WTC11 (cell line): Measurements from ENCODE around the gene ZNF669. TPM values are rescaled to one million over a fixed set of nuclear protein-coding genes. Genes with fewer than 3 reads are reported as not detected.

Experiments used
- ATAC-seq: fragments of 200-7000 bp; cut with Tn5 transposase; 2 replicates; pipeline ENCODE4 v1.10.0; 2021; ENCODE audit warnings: mild to moderate bottlenecking, moderate library complexity
- CTCF ChIA-PET: fragments of 300-600 bp; sonication (Branson Sonifier 250); formaldehyde crosslinking; loops from one replicate; lab custom pipeline; 2021; ENCODE audit warnings: antibody characterized with exemption; lab: Charles Lee
- POLR2A ChIA-PET: fragments of 350-600 bp; sonication (Branson Sonifier 250); formaldehyde crosslinking; loops from one replicate; lab custom pipeline; 2021; ENCODE audit warnings: antibody characterized with exemption; lab: Charles Lee
- DNase-seq: peaks from one replicate; pipeline ENCODE4 v3.0.0; 2021; ENCODE audit warnings: low spot score
- H3K27ac Mint-ChIP-seq: 2 replicates; pipeline ENCODE4 v1.8.0; 2021; ENCODE audit warnings: mixed read lengths
- H3K27me3 Mint-ChIP-seq: 2 replicates; pipeline ENCODE4 v1.8.0; 2021; ENCODE audit warnings: low read depth, mild to moderate bottlenecking, moderate library complexity, mixed read lengths
- H3K36me3 Mint-ChIP-seq: 2 replicates; pipeline ENCODE4 v1.8.0; 2021; ENCODE audit warnings: mixed read lengths
- H3K4me1 Mint-ChIP-seq: 2 replicates; pipeline ENCODE4 v1.8.0; 2022; ENCODE audit warnings: mixed read lengths
- H3K4me3 Mint-ChIP-seq: 2 replicates; pipeline ENCODE4 v1.8.0; 2021; ENCODE audit warnings: mild to moderate bottlenecking, moderate library complexity, mixed read lengths
- H3K9me3 Mint-ChIP-seq: 2 replicates; pipeline ENCODE4 v1.8.0; 2021; ENCODE audit warnings: mixed read lengths
- CBFB ChIP-seq: sonication (generic); formaldehyde crosslinking; IDR thresholded peaks from 2 replicates; pipeline ENCODE4 v1.8.1; 2022; ENCODE audit warnings: mild to moderate bottlenecking, low read depth, missing genetic modification reagents
- ETV6 ChIP-seq: sonication (generic); formaldehyde crosslinking; IDR thresholded peaks from 2 replicates; pipeline ENCODE4 v1.8.1; 2022; ENCODE audit warnings: mild to moderate bottlenecking, missing genetic modification reagents
- FOXP1 ChIP-seq: sonication (generic); formaldehyde crosslinking; IDR thresholded peaks from 2 replicates; pipeline ENCODE4 v1.8.0; 2022; ENCODE audit warnings: missing genetic modification reagents, mild to moderate bottlenecking, moderate library complexity, borderline replicate concordance
- IRF2 ChIP-seq: sonication (generic); formaldehyde crosslinking; IDR thresholded peaks from 2 replicates; pipeline ENCODE4 v1.8.0; 2022; ENCODE audit warnings: low read depth, missing genetic modification reagents, borderline replicate concordance
- JAZF1 ChIP-seq: fragments of 250-450 bp; sonication (Bioruptor Pico); IDR thresholded peaks from 2 replicates; pipeline ENCODE4 v1.9.0; 2021; ENCODE audit warnings: moderate library complexity, mild to moderate bottlenecking, inconsistent platforms
- NFE2L1 ChIP-seq: sonication (generic); formaldehyde crosslinking; IDR thresholded peaks from 2 replicates; pipeline ENCODE4 v1.8.1; 2023; ENCODE audit warnings: missing genetic modification reagents
- PRRX2 ChIP-seq: fragments of 250-450 bp; sonication (Bioruptor Pico); IDR thresholded peaks from 2 replicates; pipeline ENCODE4 v1.8.0; 2021; ENCODE audit warnings: mild to moderate bottlenecking
- SMAD3 ChIP-seq: sonication (generic); formaldehyde crosslinking; IDR thresholded peaks from 2 replicates; pipeline ENCODE4 v1.8.0; 2022; ENCODE audit warnings: missing genetic modification reagents, mild to moderate bottlenecking, borderline replicate concordance
- SP1 ChIP-seq: sonication (generic); formaldehyde crosslinking; conservative IDR thresholded peaks from 2 replicates; pipeline ENCODE4 v1.8.1; 2022; ENCODE audit warnings: missing genetic modification reagents
- ZNF121 ChIP-seq: sonication (generic); formaldehyde crosslinking; IDR thresholded peaks from 2 replicates; pipeline ENCODE4 v1.8.0; 2023; ENCODE audit warnings: missing genetic modification reagents
- total RNA-seq: library from RNA; stranded (reverse); gene quantifications from 3 replicates; pipeline ENCODE4 v1.2.3, GENCODE V29; 2021
- TF ChIP-seq, protein P1 (sequence below): fragments of 250-450 bp; sonication (Bioruptor Pico); IDR thresholded peaks from 2 replicates; pipeline ENCODE4 v1.9.0; 2021; ENCODE audit warnings: mild to moderate bottlenecking
- TF ChIP-seq, protein P2 (sequence below): sonication (generic); formaldehyde crosslinking; IDR thresholded peaks from 2 replicates; pipeline ENCODE4 v1.8.1; 2022; ENCODE audit warnings: low read depth, mild to moderate bottlenecking, moderate library complexity, missing genetic modification reagents, borderline replicate concordance
- TF ChIP-seq, protein P3 (sequence below): fragments of 250-450 bp; sonication (Bioruptor Pico); IDR thresholded peaks from 2 replicates; pipeline ENCODE4 v1.8.0; 2021; ENCODE audit warnings: mild to moderate bottlenecking
- TF ChIP-seq, protein P4 (sequence below): fragments of 250-450 bp; sonication (Bioruptor Pico); IDR thresholded peaks from 2 replicates; pipeline ENCODE4 v1.9.0; 2021; ENCODE audit warnings: mild to moderate bottlenecking
- TF ChIP-seq, protein P5 (sequence below): sonication (generic); formaldehyde crosslinking; IDR thresholded peaks from 2 replicates; pipeline ENCODE4 v1.8.0; 2023; ENCODE audit warnings: mild to moderate bottlenecking, missing genetic modification reagents

The ZNF669 gene
- total RNA-seq, 1 experiment from 2014 or later, result 18.3 TPM

DNA sequence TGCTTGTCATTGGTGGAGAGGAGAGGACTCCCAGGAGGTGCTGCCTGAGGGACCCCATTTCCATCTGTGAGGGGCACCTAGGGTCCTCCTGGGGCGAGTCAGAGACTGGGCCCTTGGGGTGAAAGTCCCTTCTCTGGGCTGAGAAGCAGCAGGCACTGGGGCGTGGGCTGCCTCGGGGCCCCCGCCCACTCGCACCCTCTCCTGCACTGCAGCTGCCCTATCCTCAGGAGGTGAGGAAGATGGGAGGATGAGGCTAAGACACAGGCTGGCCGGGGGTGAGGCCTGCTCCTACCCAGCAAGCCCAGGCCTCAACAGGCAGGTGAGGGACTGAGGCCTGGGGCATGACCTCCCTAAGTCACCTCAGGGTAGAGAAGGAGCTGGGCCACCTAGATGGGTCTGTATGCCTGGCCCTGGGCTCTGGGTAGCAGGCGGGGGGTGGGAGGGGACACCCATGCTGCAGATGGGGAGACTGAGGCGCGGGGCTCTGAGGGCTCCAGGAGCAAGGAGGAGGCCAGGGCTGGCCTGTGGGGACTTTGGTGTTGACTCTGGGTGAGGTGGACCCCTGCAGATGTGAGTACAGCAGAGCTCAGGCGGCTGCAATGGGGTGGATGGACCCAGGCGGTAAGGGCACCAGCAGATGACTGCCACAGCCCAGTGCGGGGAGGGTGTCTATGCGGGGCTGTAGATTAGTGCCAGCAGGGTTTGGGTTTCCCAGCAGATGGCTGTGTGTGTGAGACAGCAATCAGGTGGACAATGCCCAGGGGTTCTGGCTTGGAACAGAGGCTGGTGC is 10.4 kb upstream of the ZNF669 start:
- H3K36me3 Mint-ChIP-seq, result no peaks in the 10 kb centered on the region
- H3K27ac Mint-ChIP-seq, result no peak overlapping the region
- H3K9me3 Mint-ChIP-seq, result no peaks in the 10 kb centered on the region
- ChIA-PET POLR2A (no interaction called here), CTCF (no interaction called here)
- H3K4me1 Mint-ChIP-seq, result peaks cover 12% of the 10 kb centered on the region
- peaks cover 35% of the 10 kb centered on the region for H3K27me3 Mint-ChIP-seq
- no peak overlapping the region for H3K4me3 Mint-ChIP-seq
- TF ChIP-seq FOXP1 (CRISPR knock-in tag), result no peak
- no peak for TF ChIP-seq IRF2 (CRISPR knock-in tag)
- TF ChIP-seq JAZF1 (CRISPR knock-in tag), result no peak
- no peak for TF ChIP-seq SMAD3 (CRISPR knock-in tag)
- TF ChIP-seq ETV6 (CRISPR knock-in tag), result no peak
- TF ChIP-seq, protein P1, sequence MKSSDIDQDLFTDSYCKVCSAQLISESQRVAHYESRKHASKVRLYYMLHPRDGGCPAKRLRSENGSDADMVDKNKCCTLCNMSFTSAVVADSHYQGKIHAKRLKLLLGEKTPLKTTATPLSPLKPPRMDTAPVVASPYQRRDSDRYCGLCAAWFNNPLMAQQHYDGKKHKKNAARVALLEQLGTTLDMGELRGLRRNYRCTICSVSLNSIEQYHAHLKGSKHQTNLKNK, result no peak
- no peak for TF ChIP-seq NFE2L1 (CRISPR knock-in tag)
- TF ChIP-seq, protein P2, sequence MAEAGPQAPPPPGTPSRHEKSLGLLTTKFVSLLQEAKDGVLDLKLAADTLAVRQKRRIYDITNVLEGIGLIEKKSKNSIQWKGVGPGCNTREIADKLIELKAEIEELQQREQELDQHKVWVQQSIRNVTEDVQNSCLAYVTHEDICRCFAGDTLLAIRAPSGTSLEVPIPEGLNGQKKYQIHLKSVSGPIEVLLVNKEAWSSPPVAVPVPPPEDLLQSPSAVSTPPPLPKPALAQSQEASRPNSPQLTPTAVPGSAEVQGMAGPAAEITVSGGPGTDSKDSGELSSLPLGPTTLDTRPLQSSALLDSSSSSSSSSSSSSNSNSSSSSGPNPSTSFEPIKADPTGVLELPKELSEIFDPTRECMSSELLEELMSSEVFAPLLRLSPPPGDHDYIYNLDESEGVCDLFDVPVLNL, result no peak
- no peak for TF ChIP-seq CBFB
- TF ChIP-seq, protein P3, sequence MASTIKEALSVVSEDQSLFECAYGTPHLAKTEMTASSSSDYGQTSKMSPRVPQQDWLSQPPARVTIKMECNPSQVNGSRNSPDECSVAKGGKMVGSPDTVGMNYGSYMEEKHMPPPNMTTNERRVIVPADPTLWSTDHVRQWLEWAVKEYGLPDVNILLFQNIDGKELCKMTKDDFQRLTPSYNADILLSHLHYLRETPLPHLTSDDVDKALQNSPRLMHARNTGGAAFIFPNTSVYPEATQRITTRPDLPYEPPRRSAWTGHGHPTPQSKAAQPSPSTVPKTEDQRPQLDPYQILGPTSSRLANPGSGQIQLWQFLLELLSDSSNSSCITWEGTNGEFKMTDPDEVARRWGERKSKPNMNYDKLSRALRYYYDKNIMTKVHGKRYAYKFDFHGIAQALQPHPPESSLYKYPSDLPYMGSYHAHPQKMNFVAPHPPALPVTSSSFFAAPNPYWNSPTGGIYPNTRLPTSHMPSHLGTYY (CRISPR knock-in tag), result no peak
- DNase-seq (no peak), ATAC-seq (no peak)

DNA sequence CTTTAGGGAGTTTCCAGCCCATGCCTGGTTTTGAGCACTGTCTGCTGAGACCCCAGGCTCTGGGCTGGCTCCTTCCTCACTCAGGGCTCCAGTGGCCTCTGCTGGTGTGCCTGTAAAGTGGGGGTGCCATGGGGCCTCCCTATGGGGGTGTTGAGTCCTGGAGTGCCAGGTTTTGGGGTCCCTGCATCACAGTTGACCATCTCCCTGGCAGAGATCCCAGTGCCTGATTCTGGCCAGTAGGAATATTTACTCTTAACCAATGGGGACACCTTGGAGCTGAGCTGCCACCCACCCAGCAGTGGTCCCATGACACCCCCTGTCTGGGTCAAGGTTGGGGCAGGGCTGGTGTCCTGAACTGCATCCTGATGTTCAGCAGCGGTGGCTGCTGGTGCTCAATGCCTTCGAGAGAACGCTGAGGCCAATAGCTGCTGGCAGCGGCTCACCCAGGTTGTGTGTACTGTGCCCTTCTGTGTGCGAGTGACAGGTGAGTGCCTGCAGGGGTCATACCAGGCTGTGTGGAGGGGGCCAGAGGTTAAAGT is 9.6 kb upstream of the ZNF669 start:
- ChIA-PET POLR2A (interaction anchor here (0.6 kb wide), 1 partner anchor 1951 kb away, joined by 8 read pairs; no protein-coding TSS in a partner anchor), CTCF (no interaction called here)
- H3K27ac Mint-ChIP-seq, result no peak overlapping the region
- H3K9me3 Mint-ChIP-seq, result no peaks in the 10 kb centered on the region
- H3K36me3 Mint-ChIP-seq, result no peaks in the 10 kb centered on the region
- ATAC-seq, result no peak
- DNase-seq, result no peak
- H3K4me3 Mint-ChIP-seq, result no peak overlapping the region
- peaks cover 12% of the 10 kb centered on the region for H3K4me1 Mint-ChIP-seq
- peaks cover 42% of the 10 kb centered on the region for H3K27me3 Mint-ChIP-seq
- no peak for TF ChIP-seq ZNF121
- TF ChIP-seq, protein P4, sequence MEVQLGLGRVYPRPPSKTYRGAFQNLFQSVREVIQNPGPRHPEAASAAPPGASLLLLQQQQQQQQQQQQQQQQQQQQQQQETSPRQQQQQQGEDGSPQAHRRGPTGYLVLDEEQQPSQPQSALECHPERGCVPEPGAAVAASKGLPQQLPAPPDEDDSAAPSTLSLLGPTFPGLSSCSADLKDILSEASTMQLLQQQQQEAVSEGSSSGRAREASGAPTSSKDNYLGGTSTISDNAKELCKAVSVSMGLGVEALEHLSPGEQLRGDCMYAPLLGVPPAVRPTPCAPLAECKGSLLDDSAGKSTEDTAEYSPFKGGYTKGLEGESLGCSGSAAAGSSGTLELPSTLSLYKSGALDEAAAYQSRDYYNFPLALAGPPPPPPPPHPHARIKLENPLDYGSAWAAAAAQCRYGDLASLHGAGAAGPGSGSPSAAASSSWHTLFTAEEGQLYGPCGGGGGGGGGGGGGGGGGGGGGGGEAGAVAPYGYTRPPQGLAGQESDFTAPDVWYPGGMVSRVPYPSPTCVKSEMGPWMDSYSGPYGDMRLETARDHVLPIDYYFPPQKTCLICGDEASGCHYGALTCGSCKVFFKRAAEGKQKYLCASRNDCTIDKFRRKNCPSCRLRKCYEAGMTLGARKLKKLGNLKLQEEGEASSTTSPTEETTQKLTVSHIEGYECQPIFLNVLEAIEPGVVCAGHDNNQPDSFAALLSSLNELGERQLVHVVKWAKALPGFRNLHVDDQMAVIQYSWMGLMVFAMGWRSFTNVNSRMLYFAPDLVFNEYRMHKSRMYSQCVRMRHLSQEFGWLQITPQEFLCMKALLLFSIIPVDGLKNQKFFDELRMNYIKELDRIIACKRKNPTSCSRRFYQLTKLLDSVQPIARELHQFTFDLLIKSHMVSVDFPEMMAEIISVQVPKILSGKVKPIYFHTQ (CRISPR knock-in tag), result no peak
- TF ChIP-seq, protein P5, sequence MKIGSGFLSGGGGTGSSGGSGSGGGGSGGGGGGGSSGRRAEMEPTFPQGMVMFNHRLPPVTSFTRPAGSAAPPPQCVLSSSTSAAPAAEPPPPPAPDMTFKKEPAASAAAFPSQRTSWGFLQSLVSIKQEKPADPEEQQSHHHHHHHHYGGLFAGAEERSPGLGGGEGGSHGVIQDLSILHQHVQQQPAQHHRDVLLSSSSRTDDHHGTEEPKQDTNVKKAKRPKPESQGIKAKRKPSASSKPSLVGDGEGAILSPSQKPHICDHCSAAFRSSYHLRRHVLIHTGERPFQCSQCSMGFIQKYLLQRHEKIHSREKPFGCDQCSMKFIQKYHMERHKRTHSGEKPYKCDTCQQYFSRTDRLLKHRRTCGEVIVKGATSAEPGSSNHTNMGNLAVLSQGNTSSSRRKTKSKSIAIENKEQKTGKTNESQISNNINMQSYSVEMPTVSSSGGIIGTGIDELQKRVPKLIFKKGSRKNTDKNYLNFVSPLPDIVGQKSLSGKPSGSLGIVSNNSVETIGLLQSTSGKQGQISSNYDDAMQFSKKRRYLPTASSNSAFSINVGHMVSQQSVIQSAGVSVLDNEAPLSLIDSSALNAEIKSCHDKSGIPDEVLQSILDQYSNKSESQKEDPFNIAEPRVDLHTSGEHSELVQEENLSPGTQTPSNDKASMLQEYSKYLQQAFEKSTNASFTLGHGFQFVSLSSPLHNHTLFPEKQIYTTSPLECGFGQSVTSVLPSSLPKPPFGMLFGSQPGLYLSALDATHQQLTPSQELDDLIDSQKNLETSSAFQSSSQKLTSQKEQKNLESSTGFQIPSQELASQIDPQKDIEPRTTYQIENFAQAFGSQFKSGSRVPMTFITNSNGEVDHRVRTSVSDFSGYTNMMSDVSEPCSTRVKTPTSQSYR (CRISPR knock-in tag), result no peak
- TF ChIP-seq CBFB, result no peak
- TF ChIP-seq PRRX2 (CRISPR knock-in tag), result no peak
- no peak for TF ChIP-seq FOXP1 (CRISPR knock-in tag)
- TF ChIP-seq SP1, result no peak
